Duodenal mucosa (tissue), 2 donors: Measurements from ENCODE around the gene OR2J2.
"Not testable (repeated sequence)": the region's sequence is repeated elsewhere in the genome, so short reads cannot be mapped to it uniquely, and the experiment has no call there.

Experiments used
- H3K27ac ChIP-seq: one replicate; pipeline ENCODE4 v1.7.0; 2013; ENCODE audit warnings: low read depth, low read length
- H3K27me3 ChIP-seq, 2 donors: one replicate each; pipeline ENCODE4 v1.7.0; 2013; ENCODE audit warnings: low read length in 2 of 2, control low read depth in 1 of 2; ENCODE audit not compliant: insufficient read depth in 2 of 2, control insufficient read depth in 1 of 2
- H3K36me3 ChIP-seq, 2 donors: one replicate each; pipeline ENCODE4 v1.7.0; 2013; ENCODE audit warnings: low read length in 2 of 2, control low read depth in 1 of 2; ENCODE audit not compliant: insufficient read depth in 2 of 2, control insufficient read depth in 1 of 2
- H3K4me1 ChIP-seq, 2 donors: one replicate each; pipeline ENCODE4 v1.7.0; 2013; ENCODE audit warnings: low read length in 2 of 2, control low read depth in 1 of 2; ENCODE audit not compliant: insufficient read depth in 2 of 2, control insufficient read depth in 1 of 2
- H3K4me3 ChIP-seq, 2 donors: one replicate each; pipeline ENCODE4 v1.7.0; 2013; ENCODE audit warnings: low read length in 2 of 2, low read depth in 1 of 2
- H3K9ac ChIP-seq, 2 donors: one replicate each; pipeline ENCODE4 v1.7.0; 2013; ENCODE audit warnings: low read length in 2 of 2, low read depth in 1 of 2
- H3K9me3 ChIP-seq, 2 donors: one replicate each; pipeline ENCODE4 v1.7.0; 2013; ENCODE audit warnings: low read length in 2 of 2, control low read depth in 1 of 2; ENCODE audit not compliant: control insufficient read depth in 1 of 2

OR2J2 gene

DNA sequence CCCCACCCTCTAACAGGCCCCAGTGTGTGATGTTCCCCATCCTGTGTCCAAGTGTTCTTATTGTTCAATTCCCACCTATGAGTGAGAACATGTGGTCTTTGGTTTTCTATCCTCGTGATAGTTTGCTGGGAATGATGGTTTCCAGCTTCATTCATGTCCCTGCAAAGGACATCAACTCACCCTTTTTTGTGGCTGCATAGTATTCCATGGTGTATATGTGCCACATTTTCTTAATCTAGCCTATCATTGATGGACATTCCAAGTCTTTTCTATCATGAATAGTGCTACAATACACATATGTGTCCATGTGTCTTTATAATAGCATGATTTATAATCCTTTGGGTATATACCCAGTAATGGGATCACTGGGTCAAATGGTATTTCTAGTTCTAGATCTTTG lies 15.5 kb upstream of the OR2J2 start:
- not testable (repeated sequence) for H3K36me3 ChIP-seq, H3K9ac ChIP-seq, H3K27me3 ChIP-seq, H3K9me3 ChIP-seq, H3K4me1 ChIP-seq, H3K4me3 ChIP-seq, H3K27ac ChIP-seq

DNA sequence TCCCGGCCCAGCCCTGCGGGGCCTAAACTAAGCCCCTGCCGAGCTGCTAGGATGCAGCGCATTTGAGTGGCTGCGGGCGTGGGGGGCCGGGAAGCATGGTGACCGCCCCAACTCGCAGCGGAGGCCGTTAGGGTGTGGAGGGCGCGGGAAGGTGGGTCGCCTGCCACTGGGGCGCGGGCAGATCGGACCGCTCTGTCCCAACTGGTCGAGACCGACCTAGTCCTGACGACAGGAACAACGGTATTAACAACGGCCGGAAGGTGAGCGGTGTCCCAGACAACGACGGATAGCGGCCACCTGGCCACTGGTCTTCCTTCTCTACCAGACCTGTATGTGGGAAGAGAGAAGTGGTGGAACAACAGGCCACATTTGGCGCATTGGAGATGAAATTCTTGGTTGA lies 10.8 kb upstream of the OR2J2 start:
- H3K27ac ChIP-seq, H3K27me3 ChIP-seq, H3K9me3 ChIP-seq, H3K4me1 ChIP-seq, H3K36me3 ChIP-seq, H3K4me3 ChIP-seq, H3K9ac ChIP-seq: not testable (repeated sequence)

DNA sequence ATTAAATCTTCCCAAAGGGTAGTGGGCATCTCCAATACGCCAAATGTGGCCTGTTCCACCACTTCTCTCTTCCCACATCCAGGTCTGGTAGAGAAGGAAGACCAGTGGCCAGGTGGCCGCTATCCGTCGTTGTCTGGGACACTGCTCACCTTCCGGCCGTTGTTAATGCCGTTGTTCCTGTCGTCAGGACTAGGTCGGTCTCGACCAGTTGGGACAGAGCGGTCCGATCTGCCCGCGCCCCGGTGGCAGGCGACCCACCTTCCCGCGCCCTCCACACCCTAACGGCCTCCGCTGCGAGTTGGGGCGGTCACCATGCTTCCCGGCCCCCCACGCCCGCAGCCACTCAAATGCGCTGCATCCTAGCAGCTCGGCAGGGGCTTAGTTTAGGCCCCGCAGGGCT lies 5.1 kb upstream of the OR2J2 start:
- H3K4me1 ChIP-seq, H3K36me3 ChIP-seq: not testable (repeated sequence)

DNA sequence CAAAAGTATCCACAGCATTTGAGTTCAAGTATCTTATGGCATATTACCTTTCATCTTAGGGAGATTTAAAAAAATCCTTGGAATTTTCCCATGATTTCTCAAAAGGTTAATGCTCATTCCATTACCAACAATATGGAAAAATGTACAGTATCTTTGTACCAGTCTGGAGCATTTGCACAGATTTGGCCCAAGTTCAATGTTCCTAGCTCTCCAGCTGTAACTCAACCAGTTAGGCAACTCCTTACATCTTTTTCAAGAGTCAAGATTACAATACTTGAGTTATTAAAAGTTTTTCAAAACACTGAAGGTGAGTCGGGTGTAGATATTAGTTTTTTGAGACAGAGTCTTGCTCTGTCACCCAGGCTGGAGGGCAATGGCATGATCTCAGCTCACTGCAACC lies 1.0 kb downstream of the OR2J2 start:
- no peaks in the 10 kb centered on the region for H3K36me3 ChIP-seq
- H3K27ac ChIP-seq, result no peak overlapping the region
- H3K9me3 ChIP-seq, result no peaks in the 10 kb centered on the region
- no peaks in the 10 kb centered on the region for H3K27me3 ChIP-seq
- no peak overlapping the region for H3K4me3 ChIP-seq
- H3K4me1 ChIP-seq, result no peaks in the 10 kb centered on the region
- H3K9ac ChIP-seq, result no peak overlapping the region

More for the DNA sequence above, 5.1 kb upstream of the OR2J2 start:
- not testable (repeated sequence) for H3K9ac ChIP-seq, H3K4me3 ChIP-seq, H3K27ac ChIP-seq, H3K27me3 ChIP-seq, H3K9me3 ChIP-seq

DNA sequence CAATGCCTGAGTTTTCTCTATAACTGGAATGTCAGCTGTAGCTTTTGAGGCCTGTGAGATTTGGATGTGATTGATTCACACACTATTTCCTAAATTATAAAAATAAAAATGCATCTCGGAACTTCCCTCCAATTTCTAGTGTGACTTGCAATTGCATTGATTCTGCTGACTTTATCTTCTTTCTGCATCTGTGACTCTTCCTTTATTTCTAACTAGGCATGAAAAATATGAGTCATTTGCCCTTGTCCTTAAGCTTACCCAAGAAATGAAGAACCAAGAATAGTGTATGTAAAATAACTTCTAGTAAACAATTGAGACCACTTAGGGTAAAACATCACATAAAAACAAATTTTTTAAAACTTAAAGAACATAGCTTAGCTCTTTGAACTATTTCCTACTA lies 12.9 kb downstream of the OR2J2 start:
- Histone ChIP-seq H3K4me1 (no peaks in the 10 kb centered on the region), H3K27ac (no peak overlapping the region), H3K9me3 (no peaks in the 10 kb centered on the region), H3K27me3 (no peaks in the 10 kb centered on the region), H3K4me3 (no peak overlapping the region), H3K36me3 (no peaks in the 10 kb centered on the region), H3K9ac (no peak overlapping the region)

DNA sequence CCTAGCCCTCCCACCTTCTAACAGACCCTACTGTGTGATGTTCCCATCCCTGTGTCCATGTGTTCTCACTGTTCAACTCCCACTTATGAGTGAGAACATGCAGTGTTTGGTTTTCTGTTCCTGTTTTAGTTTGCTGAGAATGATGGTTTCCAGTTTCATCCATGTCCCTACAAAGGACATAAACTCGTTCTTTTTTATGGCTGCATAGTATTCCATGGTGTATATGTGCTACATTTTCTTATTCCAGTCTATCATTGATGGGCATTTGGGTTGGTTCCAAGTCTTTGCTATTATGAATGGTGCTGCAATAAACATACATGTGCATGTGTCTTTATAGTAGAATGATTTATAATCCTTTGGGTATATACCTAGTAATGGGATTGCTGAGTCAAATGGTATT lies 18.0 kb downstream of the OR2J2 start:
- H3K4me1 ChIP-seq, H3K27ac ChIP-seq, H3K36me3 ChIP-seq, H3K9me3 ChIP-seq, H3K4me3 ChIP-seq, H3K9ac ChIP-seq, H3K27me3 ChIP-seq: not testable (repeated sequence)

DNA sequence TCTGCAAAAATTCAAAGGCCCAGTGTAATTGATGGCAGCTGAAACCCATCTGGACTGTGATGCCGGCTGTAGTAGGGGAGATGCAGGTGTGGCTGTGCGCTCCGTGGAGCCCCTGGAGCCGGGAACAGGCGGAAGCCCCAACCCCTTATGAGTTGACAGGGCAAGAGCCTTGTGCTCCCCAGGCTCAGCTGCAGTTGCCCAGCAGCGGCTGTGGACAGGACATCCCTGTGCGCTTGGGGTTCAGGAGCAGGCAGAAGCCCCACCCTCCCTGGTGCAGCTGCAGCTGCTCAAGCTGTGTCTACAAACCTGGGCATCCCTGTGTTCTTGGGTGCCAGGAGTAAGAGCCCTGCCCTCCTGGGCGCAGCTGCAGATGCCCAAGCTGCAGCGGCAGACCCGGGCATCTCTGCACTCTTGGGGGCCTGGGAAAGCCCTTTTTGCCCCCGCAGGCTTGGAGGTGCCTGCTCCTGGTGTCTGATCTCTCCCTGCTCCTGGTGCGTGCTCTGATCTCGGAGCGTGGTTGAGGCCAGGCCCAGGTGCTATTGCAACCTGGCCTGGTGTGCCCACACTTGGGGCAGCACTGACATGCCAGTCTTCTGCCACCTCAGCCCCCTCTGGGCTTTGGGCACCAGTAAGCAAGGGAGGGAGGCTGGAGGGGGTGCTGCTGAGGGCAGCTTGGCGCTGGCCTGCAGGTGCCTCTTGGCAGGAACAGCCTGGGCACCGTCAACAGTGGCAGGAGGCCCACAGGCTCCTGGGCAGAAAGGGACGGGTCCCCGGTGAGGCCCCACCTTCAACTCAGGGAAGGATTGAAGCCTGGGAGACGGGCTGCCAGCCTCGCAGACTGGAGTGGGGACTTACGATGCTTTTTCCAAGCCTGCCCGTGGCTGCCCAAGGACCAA lies 30.3 kb downstream of the OR2J2 start:
- Histone ChIP-seq H3K4me1 (no peaks in the 10 kb centered on the region), H3K9ac (no peak overlapping the region), H3K27ac (no peak overlapping the region), H3K4me3 (no peak overlapping the region), H3K9me3 (no peaks in the 10 kb centered on the region), H3K27me3 (no peaks in the 10 kb centered on the region), H3K36me3 (no peaks in the 10 kb centered on the region)

DNA sequence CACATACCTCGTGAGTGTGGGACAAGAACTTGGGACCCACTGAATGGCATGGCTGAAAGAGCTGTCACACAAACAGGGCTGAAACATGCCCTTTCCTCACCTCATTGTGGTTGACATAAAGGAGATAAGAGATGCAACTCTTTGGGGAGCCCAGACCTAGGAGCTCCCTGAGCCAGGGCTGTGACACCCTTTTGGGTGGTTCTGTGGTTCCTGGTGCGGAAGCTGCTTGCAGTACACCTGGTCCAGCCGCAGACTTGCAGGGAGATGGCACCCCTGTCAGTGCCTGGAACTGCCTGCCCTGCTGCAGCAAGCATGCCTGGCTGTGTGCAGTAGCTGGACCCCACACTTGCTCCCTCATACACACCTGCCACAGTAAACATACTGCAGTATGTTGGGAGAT lies 31.3 kb downstream of the OR2J2 start:
- Histone ChIP-seq H3K27ac (no peak overlapping the region), H3K9me3 (no peaks in the 10 kb centered on the region), H3K9ac (no peak overlapping the region), H3K4me3 (no peak overlapping the region), H3K27me3 (no peaks in the 10 kb centered on the region), H3K36me3 (no peaks in the 10 kb centered on the region), H3K4me1 (no peaks in the 10 kb centered on the region)

DNA sequence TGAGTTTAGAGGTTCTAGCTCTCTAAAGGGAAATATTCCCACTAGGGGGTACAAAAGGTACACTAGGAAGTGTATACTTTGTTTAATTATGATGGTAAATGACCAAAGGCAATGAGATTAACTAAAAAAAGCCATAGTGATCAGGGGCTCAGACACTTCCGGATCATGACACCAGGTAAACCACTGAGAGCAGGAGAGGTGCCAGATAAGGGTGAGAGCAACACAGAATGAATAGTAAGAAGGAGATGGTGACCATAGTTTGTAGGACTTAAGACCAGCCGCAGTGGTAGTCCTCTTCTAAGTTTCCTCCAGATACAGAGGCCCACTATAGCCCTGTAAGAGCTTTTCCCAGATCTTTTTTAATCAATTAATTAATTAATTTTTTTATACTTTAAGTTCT lies 40.8 kb downstream of the OR2J2 start:
- Histone ChIP-seq H3K4me3 (no peak overlapping the region), H3K9me3 (no peaks in the 10 kb centered on the region), H3K27ac (no peak overlapping the region), H3K36me3 (no peaks in the 10 kb centered on the region), H3K27me3 (no peaks in the 10 kb centered on the region), H3K4me1 (no peaks in the 10 kb centered on the region), H3K9ac (no peak overlapping the region)

DNA sequence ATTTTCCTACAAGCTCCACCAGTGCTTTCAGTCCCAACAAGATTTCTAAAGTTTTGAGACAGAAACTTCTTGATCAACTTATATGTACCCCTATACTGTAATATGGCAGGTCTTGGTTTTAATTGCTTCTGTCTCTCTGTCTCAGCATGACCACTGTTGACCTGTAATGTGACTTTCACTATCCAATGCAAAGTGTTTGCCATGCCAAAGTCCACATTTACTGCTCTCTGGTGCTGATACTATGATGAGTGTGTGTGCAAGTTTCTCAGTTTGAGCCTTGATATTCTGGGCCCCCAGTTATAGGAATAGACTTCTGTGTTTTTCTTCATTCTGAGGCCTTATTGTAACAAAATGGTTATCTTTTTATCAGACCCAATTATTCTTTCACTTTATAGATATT lies 45.8 kb downstream of the OR2J2 start:
- Histone ChIP-seq H3K36me3 (no peaks in the 10 kb centered on the region), H3K9ac (no peak overlapping the region), H3K27me3 (no peaks in the 10 kb centered on the region), H3K4me1 (no peaks in the 10 kb centered on the region), H3K4me3 (no peak overlapping the region), H3K9me3 (no peaks in the 10 kb centered on the region), H3K27ac (no peak overlapping the region)

DNA sequence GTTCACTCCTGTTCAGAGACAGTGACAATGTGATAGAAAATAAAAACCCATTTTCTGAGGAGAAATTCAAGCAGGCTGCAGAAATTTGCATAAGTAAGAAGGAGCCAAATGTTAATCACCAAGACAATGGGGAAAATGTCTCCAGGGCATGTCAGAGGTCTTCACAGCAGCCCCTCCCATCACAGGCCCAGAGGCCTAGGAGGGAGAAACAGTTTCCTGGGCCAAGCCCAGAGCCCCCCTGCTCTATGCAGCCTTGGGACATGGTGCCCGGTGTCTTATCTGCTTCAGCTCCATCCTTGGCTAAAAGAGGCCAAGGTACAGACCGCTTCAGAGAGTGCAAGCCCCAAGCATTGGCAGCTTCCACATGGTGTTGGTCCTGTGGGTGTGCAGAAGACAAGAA lies 46.5 kb downstream of the OR2J2 start:
- H3K27ac ChIP-seq, H3K9me3 ChIP-seq, H3K4me3 ChIP-seq, H3K9ac ChIP-seq, H3K27me3 ChIP-seq, H3K4me1 ChIP-seq, H3K36me3 ChIP-seq: not testable (repeated sequence)
